GM21528 (cell line): ENCODE data around the gene PRM2.

Experiments used
- ATAC-seq: cut with Tn5 transposase; IDR thresholded peaks from one replicate; pipeline ENCODE4 v1.9.1; 2021; ENCODE audit warnings: mild to moderate bottlenecking, moderate library complexity; ENCODE audit not compliant: unreplicated experiment, low FRiP score

PRM2 gene

DNA sequence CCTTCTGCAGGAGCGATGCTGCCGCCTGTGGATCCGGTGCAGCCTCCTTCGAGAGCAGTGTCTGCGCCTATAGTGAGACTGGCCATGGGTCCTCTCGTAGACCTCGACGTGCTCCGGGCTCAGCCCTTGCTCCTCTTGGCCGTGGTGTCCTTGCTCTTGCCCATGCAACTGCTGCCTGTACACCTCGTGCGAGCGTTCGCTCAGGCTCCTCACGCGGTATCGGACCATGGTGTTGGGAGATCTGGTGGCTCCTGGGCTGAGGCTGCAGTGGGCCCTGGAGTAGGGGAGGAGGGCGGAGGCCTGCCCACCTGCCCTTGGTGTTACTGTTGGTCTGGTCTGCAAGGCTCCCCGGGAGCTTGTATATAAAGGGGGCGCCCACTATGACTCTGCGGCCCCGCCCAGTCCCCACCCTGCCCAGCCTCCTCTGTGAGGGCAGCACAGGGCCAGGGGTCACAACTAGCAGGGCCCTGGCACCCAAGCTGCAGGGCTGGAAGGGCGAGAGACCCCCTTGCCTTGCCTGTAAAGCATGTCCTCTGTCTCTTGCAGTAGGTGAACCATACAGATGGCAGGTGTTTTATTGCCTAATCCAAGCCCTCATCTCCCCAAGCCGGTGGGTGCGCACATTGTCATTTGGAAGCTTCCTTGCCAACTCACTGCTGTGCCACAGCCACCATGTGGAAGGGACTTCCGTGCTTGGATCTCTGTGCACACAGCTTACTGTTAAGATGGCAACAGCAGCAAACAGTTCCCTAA is at the start of gene PRM2:
TSS of gene PRM2 (minus strand) at position 338 of the 753 bp plus-strand sequence. CDS start at position 228, 110 bp downstream.
- no peak for ATAC-seq

GRCh38 chr16:11325404-11326083 is 49.3 kb upstream of the PRM2 start:
- no peak for ATAC-seq

DNA sequence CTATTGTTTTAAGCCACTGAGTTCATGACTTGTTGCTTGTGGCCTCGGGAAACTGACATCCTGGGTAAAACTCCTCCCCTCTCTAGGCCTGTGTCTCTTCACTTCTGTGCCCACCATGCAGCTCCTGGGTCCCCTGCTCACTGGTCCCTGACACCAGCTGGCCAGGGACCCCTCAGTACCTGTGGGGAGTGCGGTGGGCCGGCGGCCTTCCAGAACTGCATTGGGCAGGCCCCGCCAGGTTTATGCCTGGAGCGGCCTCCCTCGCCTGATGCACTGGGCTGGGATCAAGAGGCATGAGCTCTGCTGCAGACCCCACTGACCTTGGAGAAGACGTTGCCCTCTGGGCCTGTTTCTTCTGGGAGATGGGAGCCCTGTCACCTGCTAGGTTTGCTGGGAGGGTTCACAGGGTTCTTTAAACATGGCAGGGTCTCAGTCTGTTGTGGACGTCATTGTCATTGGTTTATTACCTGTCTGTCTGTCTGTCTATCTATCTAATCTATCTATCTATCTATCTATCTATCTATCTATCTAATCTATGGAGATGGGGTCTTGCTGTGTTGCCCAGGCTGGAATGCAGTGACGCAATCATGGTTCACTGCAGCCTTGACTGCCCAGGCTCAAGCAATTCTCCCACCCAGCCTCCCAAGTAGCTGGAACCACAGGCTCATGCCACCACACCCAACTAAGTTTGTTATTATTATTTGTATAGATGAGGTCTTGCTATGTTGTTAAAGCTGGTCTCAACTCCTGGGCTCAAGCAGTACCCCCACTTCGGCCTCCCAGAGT is 47.5 kb upstream of the PRM2 start:
- no peak for ATAC-seq

DNA sequence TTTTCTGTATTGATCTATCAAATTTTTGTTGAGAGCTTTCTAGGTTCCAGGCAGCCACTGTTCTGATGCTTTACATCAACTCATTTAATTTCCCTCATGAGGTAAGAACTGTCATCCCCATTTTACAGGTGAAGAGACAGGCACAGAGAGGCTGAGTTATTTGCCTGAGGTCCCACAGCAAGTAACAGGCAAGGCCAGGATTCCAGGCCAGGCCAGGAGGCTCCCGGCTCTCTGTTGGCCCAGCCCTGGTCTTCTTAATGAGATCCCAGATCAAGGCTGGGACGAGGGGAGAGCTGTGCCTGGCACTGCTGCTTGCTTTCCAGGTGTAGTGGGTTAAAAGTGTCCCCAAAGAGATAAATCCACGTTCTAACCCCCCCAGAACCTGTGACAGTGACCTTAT is 46.5 kb upstream of the PRM2 start:
- ATAC-seq, result no peak

DNA sequence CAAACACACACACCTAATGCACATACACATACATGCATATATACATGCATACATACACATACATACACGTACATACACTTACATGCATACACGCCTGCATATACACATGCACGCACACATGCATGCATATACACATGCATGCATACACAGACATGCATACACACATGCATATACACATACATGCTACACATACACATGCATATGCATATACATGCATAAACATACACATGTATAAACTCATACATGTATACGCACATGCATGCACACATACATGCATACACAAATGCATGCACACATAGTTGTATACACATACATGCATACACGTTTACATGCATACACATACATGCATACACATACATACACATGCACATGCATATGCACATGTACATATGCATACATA is 45.4 kb upstream of the PRM2 start:
- ATAC-seq, result no peak

GRCh38 chr16:11320170-11320569 is 43.9 kb upstream of the PRM2 start:
- no peak for ATAC-seq

DNA sequence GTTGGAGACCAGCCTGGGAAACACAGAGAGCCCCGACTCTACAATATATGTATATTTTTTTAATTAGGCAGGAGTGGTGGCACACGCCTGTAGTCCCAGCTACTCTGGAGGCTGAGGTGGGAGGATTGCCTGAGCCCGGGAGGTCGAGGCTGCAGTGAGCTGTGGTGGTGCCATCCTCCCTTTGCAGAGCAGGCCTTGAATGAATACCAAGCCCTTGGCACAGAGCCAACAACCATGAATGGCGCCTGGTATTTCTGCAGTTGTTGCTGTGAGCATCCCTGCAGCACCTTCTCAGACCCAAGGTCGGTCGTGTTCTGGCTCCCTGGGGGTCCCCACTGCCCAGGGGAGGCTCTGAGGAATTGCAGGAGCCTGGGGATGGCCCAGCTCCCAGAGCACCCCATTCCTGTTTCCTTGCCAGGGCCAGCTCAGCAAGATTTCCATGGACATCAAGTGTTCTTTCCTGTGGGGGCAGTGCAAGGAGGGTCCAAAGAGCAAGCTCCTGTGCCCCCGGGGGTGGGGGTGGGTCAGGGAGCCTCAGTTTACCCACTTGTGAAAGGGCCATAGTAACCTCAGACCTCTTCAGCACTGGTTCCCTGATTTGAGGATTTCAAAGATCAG is 43.4 kb upstream of the PRM2 start:
- no peak for ATAC-seq

DNA sequence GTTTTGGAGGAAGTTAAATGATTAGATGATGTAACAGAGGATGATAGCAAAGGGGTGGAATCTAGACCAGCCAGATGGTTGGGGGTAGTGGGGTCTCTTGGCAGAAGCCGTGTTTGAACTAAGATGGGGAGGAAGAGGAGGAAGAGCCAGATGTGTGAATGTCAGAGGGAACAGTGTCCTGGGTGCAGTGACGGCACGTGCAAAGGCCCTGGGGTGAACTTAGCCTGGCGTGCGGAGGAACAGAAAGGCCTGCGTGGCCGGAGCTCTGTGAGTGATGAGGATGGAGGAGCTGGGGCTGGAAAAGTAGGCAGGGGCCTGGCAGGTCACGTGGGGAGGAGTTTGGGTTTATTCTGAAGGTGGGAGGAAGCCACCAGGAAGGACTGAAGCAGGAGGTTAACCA is 42.5 kb upstream of the PRM2 start:
- ATAC-seq, result no peak

DNA sequence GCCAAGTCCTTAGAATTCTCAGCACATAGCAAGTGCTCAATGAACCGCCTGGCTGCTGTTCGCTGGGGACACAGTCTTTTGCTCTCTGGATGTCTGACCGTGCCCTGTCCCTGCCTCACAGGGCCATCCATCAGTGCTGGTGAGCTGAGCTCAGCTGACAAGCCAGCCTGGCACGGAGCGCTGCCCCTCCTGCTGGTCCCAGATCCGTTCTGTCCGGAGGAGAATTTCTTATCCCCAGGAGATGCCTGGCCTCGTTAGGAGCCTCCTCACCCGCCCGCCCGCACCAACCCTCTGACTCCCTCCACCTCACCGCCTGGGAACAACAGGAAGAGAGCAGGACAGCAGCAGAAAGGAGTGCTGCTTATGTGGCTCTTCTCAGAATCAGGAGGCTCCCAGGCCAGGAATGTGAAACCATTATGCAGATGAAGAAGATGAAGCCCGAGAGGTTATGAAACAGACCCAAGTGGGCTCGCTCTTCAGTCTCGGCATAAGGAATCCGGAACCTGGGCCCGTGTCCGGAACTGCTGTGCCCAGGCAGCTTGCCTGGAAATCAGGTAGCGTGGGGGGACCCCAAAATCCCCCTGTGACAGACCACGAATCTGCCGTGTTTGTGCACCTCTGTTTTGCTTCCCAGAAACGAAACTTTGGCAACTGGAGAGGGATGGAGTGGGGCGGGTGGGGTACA is 40.2 kb upstream of the PRM2 start:
- no peak for ATAC-seq

- no peak for ATAC-seq
Observed at GRCh38 chr16:11315510-11315909, 39.2 kb upstream of the PRM2 start.

DNA sequence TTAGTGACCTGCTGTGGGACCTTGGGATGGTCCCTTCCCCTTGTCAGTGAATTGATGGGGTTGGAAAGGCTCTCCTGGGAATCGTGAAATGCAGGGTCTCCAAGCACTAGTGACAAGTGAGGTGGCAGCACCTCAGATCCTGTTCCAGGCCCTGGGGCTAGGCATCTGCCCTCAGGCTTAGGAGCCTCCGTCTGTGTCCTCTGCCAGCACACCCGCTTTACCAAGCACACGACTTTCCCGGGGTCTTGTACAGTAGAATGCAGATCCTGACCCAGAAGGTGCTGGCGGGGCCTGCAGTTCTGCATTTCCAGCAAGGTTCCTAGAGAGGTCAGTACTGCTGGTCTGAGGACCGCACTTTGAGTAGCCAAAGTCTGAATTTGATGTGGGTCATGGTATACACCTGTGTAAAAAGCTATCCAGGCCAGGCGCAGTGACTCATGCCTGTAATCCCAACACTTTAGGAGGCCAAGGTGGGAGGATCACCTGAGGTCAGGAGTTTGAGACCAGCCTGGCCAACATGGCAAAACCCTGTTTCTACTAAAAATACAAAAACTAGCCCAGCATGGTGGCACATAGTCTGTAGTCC is 38.1 kb upstream of the PRM2 start:
- no peak for ATAC-seq

- no peak for ATAC-seq
Observed at GRCh38 chr16:11313493-11314308, 37.4 kb upstream of the PRM2 start.

DNA sequence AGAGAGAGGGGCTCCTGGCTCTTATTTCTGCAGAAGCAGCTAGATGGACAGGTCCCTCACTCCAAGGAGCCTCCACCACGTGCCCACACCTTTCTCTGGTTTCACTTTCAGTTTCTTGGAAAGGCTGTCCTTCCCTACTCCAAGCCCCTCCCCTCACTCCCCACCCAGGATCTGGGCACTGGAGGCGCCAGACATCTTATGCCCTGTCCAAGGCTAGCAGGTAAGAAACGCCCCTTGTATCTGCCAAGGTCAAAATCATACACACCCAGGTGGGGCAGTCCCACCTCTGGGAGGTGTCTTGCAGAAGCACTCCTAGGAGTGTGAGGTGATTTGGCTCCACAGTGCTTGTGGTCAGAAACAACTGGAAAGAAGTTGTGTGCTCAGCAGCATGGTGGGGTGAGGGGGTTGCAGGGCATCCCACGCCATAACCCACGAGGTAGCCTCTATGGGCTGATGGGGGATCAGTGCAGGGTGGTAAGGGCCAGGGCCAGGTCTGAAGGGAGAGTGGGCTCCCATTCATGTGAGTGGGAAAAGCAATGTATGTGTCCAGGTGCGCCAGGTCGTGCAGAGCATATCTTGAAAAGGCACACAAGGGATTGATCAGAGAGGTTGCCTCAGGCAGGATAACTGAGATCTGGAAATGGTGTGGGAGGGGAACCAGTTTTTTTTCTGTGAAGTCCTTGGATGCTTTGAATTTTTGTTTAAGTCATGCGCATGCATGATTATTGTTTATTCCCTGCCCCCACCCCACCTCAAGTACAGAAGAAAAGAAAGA is 36.6 kb upstream of the PRM2 start:
- ATAC-seq, result no peak

DNA sequence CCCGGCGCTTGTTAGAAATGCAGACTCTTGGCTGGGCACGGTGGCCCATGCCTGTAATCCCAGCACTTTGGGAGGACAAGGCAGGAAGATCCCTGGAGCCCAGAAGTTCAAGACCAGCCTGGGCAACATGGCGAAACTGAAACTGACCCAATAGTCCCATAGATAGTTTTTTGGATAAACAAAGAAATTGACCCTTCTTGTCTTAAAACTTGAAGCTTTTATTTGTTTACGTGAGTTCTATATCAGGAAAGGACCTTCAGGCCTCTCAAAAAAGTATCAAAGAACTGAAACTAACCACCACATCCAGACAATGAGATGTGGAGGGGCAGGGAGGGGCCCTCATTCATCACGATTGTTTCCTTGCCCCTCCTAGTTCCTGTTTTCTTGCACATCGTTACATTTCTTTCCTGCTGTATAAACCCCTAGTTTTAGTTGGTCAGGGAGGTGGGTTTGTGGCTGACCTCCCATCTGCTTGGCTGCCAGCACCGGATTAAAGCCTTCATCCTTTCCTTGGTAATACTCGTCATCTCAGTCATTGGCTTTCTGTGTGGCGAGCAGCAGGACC is 34.8 kb upstream of the PRM2 start:
- ATAC-seq, result peak; percentile 33

DNA sequence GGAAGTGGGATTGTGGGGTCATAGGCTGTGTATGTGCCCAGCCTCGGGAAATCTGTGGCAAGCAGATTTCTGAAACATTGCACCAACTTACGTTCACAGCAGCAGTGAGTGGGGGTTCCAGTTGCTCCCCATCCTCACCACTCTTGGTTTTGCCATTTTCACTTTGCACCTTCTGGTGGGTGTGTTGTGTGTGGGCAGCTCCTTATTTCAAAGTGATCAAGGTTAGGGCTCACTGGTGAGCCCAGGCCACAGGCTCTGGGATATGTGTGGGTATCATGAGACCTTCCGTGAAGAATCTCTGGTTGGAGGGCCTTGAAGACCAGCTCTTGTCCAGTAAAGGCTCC is 34.3 kb upstream of the PRM2 start:
- ATAC-seq, result no peak

DNA sequence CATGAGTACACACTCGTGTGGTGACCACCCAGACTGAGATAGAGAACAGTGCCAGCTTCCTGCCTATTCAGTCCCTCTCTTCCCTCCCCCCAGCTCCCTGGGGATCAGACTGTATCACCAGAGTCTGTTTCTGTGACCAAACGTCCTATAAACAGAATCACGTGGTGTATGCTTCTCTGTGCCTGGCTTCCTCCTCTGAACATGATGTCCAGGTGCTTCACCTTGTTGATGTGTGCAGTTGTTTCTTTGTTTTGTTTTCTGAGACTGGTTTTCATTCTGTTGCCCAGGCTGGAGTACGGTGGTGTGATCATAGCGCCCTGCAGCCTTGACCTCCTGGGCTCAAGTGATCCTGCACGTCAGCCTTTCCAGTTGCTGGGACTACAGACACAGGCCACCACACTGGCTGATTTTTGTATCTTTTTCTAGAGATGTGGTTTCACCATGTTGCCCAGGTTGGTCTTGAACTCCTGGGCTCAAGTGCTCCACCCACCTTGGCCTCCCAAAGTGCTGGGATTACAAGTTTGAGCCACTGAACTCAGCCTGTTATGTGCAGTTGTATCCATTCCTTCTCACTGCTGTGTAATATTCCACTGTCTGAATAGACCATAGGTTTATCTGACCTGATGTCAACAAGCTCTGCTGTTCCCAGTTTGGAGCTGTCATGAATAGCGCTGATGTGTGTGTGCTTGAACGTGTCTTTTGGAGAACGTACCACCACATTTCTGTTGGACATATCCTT is 33.8 kb upstream of the PRM2 start:
- ATAC-seq, result no peak

DNA sequence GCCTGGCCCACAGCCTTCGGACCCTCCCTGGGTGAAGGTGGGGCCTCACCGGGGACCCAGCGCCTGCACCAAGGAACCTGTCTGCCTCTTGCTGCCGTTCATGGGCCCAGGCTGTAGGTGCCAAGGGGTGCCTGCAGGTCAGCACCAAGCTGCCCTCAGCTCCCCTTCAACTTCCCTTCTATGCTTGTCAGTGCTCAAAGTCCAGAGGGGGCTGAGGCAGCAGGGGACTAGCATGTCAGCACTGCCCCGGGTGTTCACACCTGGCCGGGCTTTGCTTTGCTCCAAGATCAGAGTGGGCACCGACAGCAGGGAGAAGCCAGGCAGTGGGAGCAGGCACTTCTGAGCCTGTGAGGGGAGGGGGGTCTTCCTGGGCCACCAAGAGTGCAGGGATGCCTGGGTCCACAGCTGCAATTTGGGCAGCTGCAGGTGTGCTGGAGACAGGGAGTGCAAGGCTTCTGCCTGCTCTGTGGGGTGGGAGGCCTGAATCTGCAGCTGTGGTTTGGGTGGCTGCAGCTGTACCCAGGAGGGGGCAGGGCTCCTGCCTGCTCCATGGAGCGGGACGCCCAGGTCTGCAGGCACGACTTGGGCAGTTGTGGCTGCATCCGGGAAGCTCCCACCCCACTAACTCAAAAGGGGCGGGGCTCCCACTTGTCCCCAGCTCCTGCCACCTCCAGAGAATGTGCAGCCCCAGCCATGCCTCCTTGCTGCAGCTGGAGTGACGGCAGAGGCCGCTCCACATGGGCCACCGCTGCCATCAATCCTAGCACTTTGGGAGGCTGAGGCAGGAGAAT is 32.4 kb upstream of the PRM2 start:
- ATAC-seq, result peak; percentile 43
